ENCODE measurements around the gene GNPTAB. TPM values are rescaled to one million over a fixed set of nuclear protein-coding genes. Genes with fewer than 3 reads are reported as not detected.

Gene GNPTAB
- total and polyA plus RNA-seq, 2 of the 13 experiments (the other 11 are each of a cell fraction or from before 2014, with no cell fraction given), result 13.6 to 19.4 TPM

GRCh38 chr12:101828463-101829196 lies 2.1 kb downstream of the GNPTAB start (continued):
- 0 out of 2 replicates have a peak, but pooled peaks have one; percentile 11 for TF ChIP-seq ARID5B (CRISPR knock-in tag; IDR thresholded peaks at IDR 0.05)
- no peak for TF ChIP-seq ZNF446 (CRISPR knock-in tag; IDR thresholded peaks at IDR 0.05)
- TF ChIP-seq E2F5 (CRISPR knock-in tag; conservative IDR thresholded peaks at IDR 0.05), result no peak
- no peak for TF ChIP-seq ZFP90 (CRISPR knock-in tag; IDR thresholded peaks at IDR 0.05; ENCODE audit: borderline replicate concordance)
- TF ChIP-seq MED13 (CRISPR knock-in tag; IDR thresholded peaks at IDR 0.05), result no peak
- no peak for TF ChIP-seq BATF2 (CRISPR knock-in tag; IDR thresholded peaks at IDR 0.05)
- TF ChIP-seq KLF13 (CRISPR knock-in tag; IDR thresholded peaks at IDR 0.05), result no peak
- TF ChIP-seq TCF7 (IDR thresholded peaks at IDR 0.05; ENCODE audit: low read depth), result no peak
- peak; percentile 47 for TF ChIP-seq CEBPG (CRISPR knock-in tag; IDR thresholded peaks at IDR 0.05)
- no peak for TF ChIP-seq SATB2 (CRISPR knock-in tag; IDR thresholded peaks at IDR 0.05)
- TF ChIP-seq SNAPC2 (CRISPR knock-in tag; IDR thresholded peaks at IDR 0.05), result no peak
- TF ChIP-seq ETV5 (CRISPR knock-in tag; IDR thresholded peaks at IDR 0.05; ENCODE audit: borderline replicate concordance), result no peak
- no peak for TF ChIP-seq ZNF563 (CRISPR knock-in tag; IDR thresholded peaks at IDR 0.05)
- no peak for TF ChIP-seq CC2D1A (CRISPR knock-in tag; IDR thresholded peaks at IDR 0.05)
- TF ChIP-seq U2AF1 (optimal IDR thresholded peaks at IDR 0.05; ENCODE audit: low read depth, low read length), result no peak
- no peak for TF ChIP-seq FOXO1 (CRISPR knock-in tag; IDR thresholded peaks at IDR 0.05)
- no peak for TF ChIP-seq ZSCAN9 (CRISPR knock-in tag; IDR thresholded peaks at IDR 0.05; ENCODE audit: borderline replicate concordance)
- TF ChIP-seq FOXA1 (IDR thresholded peaks at IDR 0.05), result no peak
- no peak for TF ChIP-seq FOXA1 (CRISPR knock-in tag; IDR thresholded peaks at IDR 0.05)
